ENCODE data around the gene DGUOK.

DGUOK gene

DNA sequence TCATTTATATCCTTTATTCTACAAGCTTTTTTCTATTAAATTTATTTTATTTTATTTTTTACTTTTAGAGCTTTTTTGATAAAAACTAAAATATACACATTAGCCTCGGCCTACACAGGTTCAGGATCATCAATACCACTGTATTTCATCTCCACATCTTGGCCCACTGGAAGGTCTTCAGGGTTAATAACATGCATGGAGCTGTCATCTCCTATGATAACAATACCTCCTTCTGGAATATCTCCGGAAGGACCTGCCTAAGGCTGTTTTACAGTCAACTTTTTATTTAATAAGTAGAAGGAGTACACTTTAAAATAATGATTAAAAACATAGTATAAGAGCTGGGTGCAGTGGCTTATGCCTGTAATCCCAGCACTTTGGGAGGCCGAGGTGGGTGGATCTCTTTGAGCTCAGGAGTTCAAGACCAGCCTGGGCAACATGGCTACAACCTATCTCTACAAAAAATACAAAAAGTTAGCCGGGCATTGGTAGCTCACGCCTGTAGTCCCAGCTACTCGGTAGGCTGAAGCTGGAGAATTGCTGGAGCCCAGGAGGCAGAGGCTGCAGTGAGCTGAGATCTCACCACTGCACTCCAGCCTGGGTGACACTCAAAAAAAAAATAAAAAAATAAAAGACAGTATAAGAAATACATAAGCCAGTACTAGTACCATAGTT lies 15.7 kb upstream of the DGUOK start:
- DNase-seq (ENCODE audit: low read depth): no peak
- H3K4me3 ChIP-seq (ENCODE audit: low read length): no peak overlapping the region
- TF ChIP-seq, protein P1, sequence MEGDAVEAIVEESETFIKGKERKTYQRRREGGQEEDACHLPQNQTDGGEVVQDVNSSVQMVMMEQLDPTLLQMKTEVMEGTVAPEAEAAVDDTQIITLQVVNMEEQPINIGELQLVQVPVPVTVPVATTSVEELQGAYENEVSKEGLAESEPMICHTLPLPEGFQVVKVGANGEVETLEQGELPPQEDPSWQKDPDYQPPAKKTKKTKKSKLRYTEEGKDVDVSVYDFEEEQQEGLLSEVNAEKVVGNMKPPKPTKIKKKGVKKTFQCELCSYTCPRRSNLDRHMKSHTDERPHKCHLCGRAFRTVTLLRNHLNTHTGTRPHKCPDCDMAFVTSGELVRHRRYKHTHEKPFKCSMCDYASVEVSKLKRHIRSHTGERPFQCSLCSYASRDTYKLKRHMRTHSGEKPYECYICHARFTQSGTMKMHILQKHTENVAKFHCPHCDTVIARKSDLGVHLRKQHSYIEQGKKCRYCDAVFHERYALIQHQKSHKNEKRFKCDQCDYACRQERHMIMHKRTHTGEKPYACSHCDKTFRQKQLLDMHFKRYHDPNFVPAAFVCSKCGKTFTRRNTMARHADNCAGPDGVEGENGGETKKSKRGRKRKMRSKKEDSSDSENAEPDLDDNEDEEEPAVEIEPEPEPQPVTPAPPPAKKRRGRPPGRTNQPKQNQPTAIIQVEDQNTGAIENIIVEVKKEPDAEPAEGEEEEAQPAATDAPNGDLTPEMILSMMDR (IDR thresholded peaks at IDR 0.05; ENCODE audit: insufficient read depth, low read depth, low read length, missing control alignments): no peak

GRCh38 chr2:73911548-73912208 lies 15.0 kb upstream of the DGUOK start:
- TF ChIP-seq, protein P1 (IDR thresholded peaks at IDR 0.05; ENCODE audit: insufficient read depth, low read depth, low read length, missing control alignments): no peak
- H3K4me3 ChIP-seq (ENCODE audit: low read length): no peak overlapping the region
- DNase-seq (ENCODE audit: low read depth): no peak

- H3K4me3 ChIP-seq (ENCODE audit: low read length): no peak overlapping the region
- TF ChIP-seq, protein P1 (IDR thresholded peaks at IDR 0.05; ENCODE audit: insufficient read depth, low read depth, low read length, missing control alignments): no peak
- no peak for DNase-seq (ENCODE audit: low read depth)
Observed at GRCh38 chr2:73913414-73914054, 13.1 kb upstream of the DGUOK start.

DNA sequence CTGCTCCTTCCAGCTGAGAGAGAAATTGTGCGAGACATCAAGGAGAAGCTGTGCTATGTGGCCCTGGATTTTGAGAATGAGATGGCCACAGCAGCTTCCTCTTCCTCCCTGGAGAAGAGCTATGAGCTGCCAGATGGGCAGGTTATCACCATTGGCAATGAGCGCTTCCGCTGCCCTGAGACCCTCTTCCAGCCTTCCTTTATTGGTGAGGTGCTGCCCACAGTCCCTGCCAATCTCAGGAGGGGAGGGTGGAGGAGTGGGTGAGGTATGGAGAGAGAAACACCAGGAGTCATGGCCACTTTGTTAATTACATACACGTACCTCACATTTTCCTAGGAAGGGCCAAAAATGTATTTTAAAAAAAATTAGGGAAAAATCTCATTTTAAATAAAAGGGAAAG lies 12.0 kb upstream of the DGUOK start:
- no peak overlapping the region for H3K4me3 ChIP-seq (ENCODE audit: low read length)
- TF ChIP-seq, protein P1 (IDR thresholded peaks at IDR 0.05; ENCODE audit: insufficient read depth, low read depth, low read length, missing control alignments): no peak
- no peak for DNase-seq (ENCODE audit: low read depth)

DNA sequence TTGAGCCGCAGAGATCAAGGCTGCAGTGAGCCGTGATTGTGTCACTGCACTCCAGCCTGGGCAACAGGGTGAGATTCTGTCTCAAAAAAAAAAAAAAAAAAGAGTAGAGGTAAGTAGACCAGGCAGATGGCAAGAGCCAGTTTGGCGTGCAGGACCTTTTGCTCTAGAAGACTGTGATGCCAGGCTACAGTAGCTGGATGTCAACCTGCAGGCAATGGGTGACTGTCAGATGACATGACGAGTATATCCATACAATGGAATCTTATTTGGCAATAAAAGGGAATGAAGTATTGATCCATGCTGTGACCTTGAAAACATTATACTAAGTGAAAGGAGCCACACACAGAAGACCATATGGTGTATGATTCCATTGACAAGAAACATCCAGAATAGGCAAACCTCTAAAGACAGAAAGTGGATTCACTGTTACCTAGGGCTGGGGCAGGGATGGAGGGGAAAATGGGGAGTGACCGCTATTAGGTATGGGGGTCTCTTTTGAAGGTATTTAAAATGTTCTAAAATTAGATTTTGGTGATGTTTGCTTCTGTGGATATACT lies 11.2 kb upstream of the DGUOK start:
- TF ChIP-seq, protein P1 (IDR thresholded peaks at IDR 0.05; ENCODE audit: insufficient read depth, low read depth, low read length, missing control alignments): no peak
- DNase-seq (ENCODE audit: low read depth): no peak
- no peak overlapping the region for H3K4me3 ChIP-seq (ENCODE audit: low read length)

DNA sequence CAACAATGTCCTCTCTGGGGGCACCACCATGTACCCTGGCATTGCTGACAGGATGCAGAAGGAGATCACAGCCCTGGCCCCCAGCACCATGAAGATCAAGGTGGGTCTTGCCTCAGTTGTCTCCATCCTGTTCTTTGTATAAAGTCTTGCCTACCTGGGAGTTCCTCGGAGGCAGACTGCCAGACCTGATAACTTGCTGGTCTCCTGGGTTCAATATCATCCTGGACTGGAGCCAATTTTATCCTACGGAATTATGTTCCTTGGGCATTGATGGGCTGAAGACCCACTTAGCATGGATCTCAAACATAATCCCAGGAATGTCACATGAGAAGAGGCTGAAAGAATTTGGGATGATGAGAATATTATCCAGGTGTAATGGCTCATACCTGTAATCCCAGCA lies 10.0 kb upstream of the DGUOK start:
- DNase-seq (ENCODE audit: low read depth): no peak
- TF ChIP-seq, protein P1 (IDR thresholded peaks at IDR 0.05; ENCODE audit: insufficient read depth, low read depth, low read length, missing control alignments): no peak
- no peak overlapping the region for H3K4me3 ChIP-seq (ENCODE audit: low read length)

Measured in epithelial cell of esophagus (primary cell).